HG03521 (cell line): ENCODE results near the gene BUD23.
A peak's percentile ranks its signal among the peaks of the same experiment; 100 is the strongest.

Experiments
- ATAC-seq: cut with Tn5 transposase; IDR thresholded peaks from one replicate; pipeline ENCODE4 v1.9.1; 2021; ENCODE audit warnings: mild to moderate bottlenecking, moderate library complexity; ENCODE audit not compliant: unreplicated experiment

BUD23 gene

GRCh38 chr7:73738612-73739386 is 55.4 kb downstream of the BUD23 start, which contains the start of gene ABHD11:
ABHD11 (minus strand) TSS chr7:73738802; CDS start chr7:73738770, 32 bp downstream.
- ATAC-seq, result peak; percentile 85

GRCh38 chr7:73739387-73739767 is 56.0 kb downstream of the BUD23 start:
- no peak for ATAC-seq

- ATAC-seq, result no peak
Measured at GRCh38 chr7:73740212-73740611, 56.8 kb downstream of the BUD23 start.

GRCh38 chr7:73740771-73741170 is 57.4 kb downstream of the BUD23 start:
- no peak for ATAC-seq

GRCh38 chr7:73741600-73741999 is 58.2 kb downstream of the BUD23 start:
- ATAC-seq, result no peak

- no peak for ATAC-seq
Measured at GRCh38 chr7:73742338-73742752, 58.9 kb downstream of the BUD23 start.

GRCh38 chr7:73742753-73743641 is 59.6 kb downstream of the BUD23 start:
- no peak for ATAC-seq

GRCh38 chr7:73746378-73746777 is 63.0 kb downstream of the BUD23 start:
- ATAC-seq, result no peak
